WERI-Rb-1 (cell line): ENCODE measurements around the gene CLP1.

Experiments
- DNase-seq: peaks from one replicate; pipeline ENCODE4 v3.0.0-alpha.2; 2020
- H3K27ac ChIP-seq: fragments of 250-450 bp; sonication (Bioruptor Pico); 2 replicates; pipeline ENCODE4 v1.5.1; 2020; ENCODE audit warnings: mild to moderate bottlenecking, moderate library complexity
- H3K27me3 ChIP-seq: fragments of 250-450 bp; sonication (Bioruptor Pico); 2 replicates; pipeline ENCODE4 v1.5.1; 2021; ENCODE audit warnings: mild to moderate bottlenecking, low read depth, moderate library complexity; ENCODE audit not compliant: insufficient read depth, severe bottlenecking
- H3K36me3 ChIP-seq: fragments of 250-450 bp; sonication (Bioruptor Pico); 2 replicates; pipeline ENCODE4 v1.5.1; 2020; ENCODE audit warnings: mild to moderate bottlenecking, moderate library complexity
- H3K4me3 ChIP-seq: 2 replicates; pipeline ENCODE4 v1.5.1; 2011; ENCODE audit warnings: low read depth, mild to moderate bottlenecking, control low read depth, low read length
- H3K9me3 ChIP-seq: fragments of 250-450 bp; sonication (Bioruptor Pico); 2 replicates; pipeline ENCODE4 v1.5.1; 2021; ENCODE audit warnings: mild to moderate bottlenecking, moderate library complexity; ENCODE audit not compliant: severe bottlenecking
- CTCF ChIP-seq: IDR thresholded peaks from 2 replicates; pipeline ENCODE4 v1.5.1; 2011; ENCODE audit warnings: low read depth, mild to moderate bottlenecking, control low read depth, inconsistent platforms, low read length

CLP1 gene

GRCh38 chr11:57659669-57660068 is 2.1 kb downstream of the CLP1 start:
- H3K27ac ChIP-seq: no peak overlapping the region

DNA sequence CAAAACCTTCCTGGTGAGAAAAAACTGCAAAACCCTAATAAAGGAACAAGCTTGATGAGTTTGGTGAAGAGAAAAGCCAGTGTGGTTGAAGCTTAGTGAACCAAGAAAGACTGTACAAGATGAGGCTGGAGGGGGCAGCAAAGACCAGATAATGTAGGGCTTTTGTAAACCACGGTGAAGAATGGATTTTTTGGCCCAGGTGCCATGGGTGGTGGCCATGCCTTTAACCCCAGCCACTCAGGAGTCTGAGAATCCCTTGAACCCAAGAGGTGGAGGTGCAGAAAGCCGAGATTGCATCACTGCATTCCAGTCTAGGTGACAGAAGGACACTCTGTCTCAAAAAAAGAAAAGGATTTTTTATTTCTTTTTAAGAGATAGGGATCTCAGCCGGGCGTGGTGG is 5.3 kb downstream of the CLP1 start:
- no peak overlapping the region for H3K4me3 ChIP-seq
- no peaks in the 10 kb centered on the region for H3K9me3 ChIP-seq
- DNase-seq: no peak
- H3K36me3 ChIP-seq: peaks cover 29% of the 10 kb centered on the region
- H3K27ac ChIP-seq: no peak overlapping the region
- peak; percentile 41; the same call in 1 of the 2 replicates for TF ChIP-seq CTCF
- H3K27me3 ChIP-seq: no peaks in the 10 kb centered on the region

More at GRCh38 chr11:57659669-57660068, 2.1 kb downstream of the CLP1 start:
- H3K9me3 ChIP-seq: no peaks in the 10 kb centered on the region
- no peaks in the 10 kb centered on the region for H3K27me3 ChIP-seq
- H3K36me3 ChIP-seq: peaks cover 28% of the 10 kb centered on the region
- DNase-seq: no peak
- no peak overlapping the region for H3K4me3 ChIP-seq
- TF ChIP-seq CTCF: no peak

GRCh38 chr11:57663975-57664374 is 6.4 kb downstream of the CLP1 start:
- no peak for DNase-seq
- peaks cover 33% of the 10 kb centered on the region for H3K36me3 ChIP-seq
- no peak for TF ChIP-seq CTCF

DNA sequence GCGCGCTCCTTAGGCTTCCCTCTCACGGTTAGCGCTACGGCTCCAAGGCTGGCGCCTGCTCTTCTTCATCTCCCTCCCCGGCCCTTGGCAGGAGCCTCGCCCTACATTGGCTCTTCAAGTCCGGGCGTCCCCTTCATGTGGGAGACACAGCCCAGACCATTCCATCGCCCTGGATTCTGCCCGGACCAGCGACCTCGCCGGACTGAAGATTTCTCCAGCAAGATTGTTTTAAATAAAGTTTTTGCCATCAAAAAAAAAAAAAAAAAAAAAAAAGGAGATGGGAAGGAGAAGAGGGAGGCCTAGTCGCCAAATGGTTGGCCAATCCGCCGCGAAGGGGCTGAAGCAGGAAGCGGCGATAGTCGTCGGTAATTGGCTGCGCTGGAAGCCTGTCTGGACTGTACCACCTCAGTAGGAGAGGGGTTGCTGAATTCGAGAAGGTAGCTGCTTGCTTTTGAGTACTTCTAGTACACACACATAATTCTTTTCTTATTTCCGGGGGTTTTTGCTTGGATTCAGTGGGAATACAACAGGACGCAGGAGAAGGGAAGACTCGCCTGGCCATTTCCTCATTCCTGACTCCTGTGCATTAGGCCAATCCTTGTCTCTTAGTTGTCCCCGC is 9.7 kb downstream of the CLP1 start:
- Histone ChIP-seq H3K27ac (peak overlapping the region; percentile 100), H3K36me3 (peaks cover 18% of the 10 kb centered on the region), H3K27me3 (no peaks in the 10 kb centered on the region), H3K9me3 (no peaks in the 10 kb centered on the region), H3K4me3 (peak overlapping the region; percentile 85)
- DNase-seq: peak; percentile 96
- no peak for TF ChIP-seq CTCF

More at GRCh38 chr11:57663975-57664374, 6.4 kb downstream of the CLP1 start:
- Histone ChIP-seq H3K27me3 (no peaks in the 10 kb centered on the region), H3K27ac (no peak overlapping the region), H3K9me3 (no peaks in the 10 kb centered on the region), H3K4me3 (no peak overlapping the region)

- TF ChIP-seq CTCF: peak; percentile 38
- Histone ChIP-seq H3K9me3 (no peaks in the 10 kb centered on the region), H3K27me3 (no peaks in the 10 kb centered on the region), H3K36me3 (peaks cover 21% of the 10 kb centered on the region), H3K27ac (peak within 1 kb of the TSS; percentile 100), H3K4me3 (peak within 1 kb of the TSS; percentile 85)
- peak; percentile 99 for DNase-seq
Observed at GRCh38 chr11:57667736-57668433, 10.3 kb downstream of the CLP1 start, which contains the start of gene ZDHHC5. TSS of gene ZDHHC5 (plus strand) at chr11:57668114. CDS start at chr11:57673091, 4,977 bp downstream.
